IPS-15b (cell line): ENCODE measurements around the gene SHC1.

Experiments used
- H3K27me3 ChIP-seq: one replicate; pipeline ENCODE4 v1.6.1; 2013; ENCODE audit warnings: low read length; ENCODE audit not compliant: control insufficient read depth, insufficient read depth
- H3K36me3 ChIP-seq: one replicate; pipeline ENCODE4 v1.6.1; 2013; ENCODE audit warnings: low read length; ENCODE audit not compliant: control insufficient read depth, insufficient read depth
- H3K4me1 ChIP-seq: one replicate; pipeline ENCODE4 v1.6.1; 2013; ENCODE audit warnings: mild to moderate bottlenecking, low read length; ENCODE audit not compliant: control insufficient read depth, insufficient read depth
- H3K4me3 ChIP-seq: one replicate; pipeline ENCODE4 v1.5.1; 2013; ENCODE audit warnings: low read depth, low read length
- H3K9ac ChIP-seq: one replicate; pipeline ENCODE4 v1.6.1; 2013; ENCODE audit warnings: low read depth, mild to moderate bottlenecking, low read length
- H3K9me3 ChIP-seq: one replicate; pipeline ENCODE4 v1.6.1; 2013; ENCODE audit warnings: mild to moderate bottlenecking, low read length; ENCODE audit not compliant: control insufficient read depth, insufficient read depth

The SHC1 gene

DNA sequence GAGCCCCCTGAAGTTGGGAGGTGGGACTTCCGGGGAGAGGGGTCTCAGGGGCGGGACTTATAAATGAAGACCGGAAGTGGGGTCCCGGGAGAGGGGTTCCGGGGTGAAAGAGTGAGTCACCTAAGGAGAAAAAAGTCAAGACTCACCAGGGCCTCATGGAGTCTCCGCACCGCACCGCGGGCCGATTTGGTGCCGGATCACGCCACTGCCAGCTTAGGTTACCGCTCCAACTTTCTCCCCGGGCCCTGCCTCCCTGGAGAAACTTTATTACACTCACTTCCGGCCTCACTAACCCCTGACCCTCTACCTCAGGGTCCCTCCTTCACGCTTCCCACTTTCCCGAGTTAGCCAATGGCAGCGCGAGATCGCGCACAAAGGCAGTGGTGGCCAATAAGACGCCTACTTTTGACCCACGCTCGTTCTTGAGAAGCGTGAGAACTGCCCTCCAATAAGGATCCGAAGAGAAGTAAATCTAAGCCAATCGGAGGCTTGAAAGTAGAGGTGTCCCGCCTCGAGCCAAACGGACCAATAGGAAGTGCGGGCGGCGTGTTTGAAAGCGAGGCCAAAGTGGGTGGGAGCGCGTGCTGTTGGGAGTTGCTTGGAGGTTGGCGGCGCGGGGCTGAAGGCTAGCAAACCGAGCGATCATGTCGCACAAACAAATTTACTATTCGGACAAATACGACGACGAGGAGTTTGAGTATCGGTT is 3.7 kb upstream of the SHC1 start, which contains the start of gene CKS1B:
Gene CKS1B, plus strand, starts transcription at position 580 of the 706 bp plus-strand sequence. Its CDS starts 65 bp downstream, at position 645.
- H3K4me1 ChIP-seq: peaks cover 13% of the 10 kb centered on the region
- no peaks in the 10 kb centered on the region for H3K9me3 ChIP-seq
- peak within 1 kb of the TSS; percentile 90 for H3K9ac ChIP-seq
- peaks cover 6% of the 10 kb centered on the region for H3K36me3 ChIP-seq
- peak within 1 kb of the TSS; percentile 78 for H3K4me3 ChIP-seq
- H3K27me3 ChIP-seq: no peaks in the 10 kb centered on the region

DNA sequence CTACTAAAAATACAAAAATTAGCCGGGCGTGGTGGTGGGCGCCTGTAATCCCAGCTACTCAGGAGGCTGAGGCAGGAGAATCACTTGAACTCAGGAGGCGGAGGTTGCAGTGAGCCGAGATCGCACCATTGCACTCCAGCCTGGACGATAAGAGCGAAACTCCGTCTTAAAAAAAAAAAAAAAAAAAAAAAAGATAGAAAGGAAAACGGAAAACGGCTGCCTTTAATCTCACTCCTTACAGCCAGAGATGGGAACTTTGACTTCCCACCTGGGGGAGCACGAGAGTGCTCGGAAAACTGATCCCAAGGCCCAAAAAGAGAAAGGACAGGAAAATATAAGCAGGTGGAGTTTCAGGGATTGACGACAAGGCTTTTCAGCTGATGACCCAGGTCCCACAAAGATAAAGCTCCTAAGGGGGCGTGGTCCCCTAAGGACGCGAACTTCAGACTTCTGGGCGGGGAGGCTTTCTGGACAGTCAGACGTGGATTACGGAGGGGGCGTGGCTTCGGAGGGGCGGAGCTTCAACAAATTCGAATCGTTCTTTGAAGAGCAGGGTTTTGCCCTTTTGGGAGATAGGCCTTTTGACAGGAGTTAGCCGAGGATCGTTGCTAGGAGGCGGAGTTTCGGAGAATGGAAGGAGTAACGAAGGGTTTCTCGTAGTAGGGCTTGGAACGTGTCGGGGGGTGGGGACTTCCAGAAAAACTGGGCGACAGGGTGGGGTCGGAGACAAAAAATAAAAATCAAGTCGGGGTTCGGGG is 3.0 kb upstream of the SHC1 start:
- H3K9me3 ChIP-seq: no peaks in the 10 kb centered on the region
- peak overlapping the region; percentile 78 for H3K4me3 ChIP-seq
- H3K27me3 ChIP-seq: no peaks in the 10 kb centered on the region
- H3K36me3 ChIP-seq: peaks cover 6% of the 10 kb centered on the region
- H3K4me1 ChIP-seq: peaks cover 13% of the 10 kb centered on the region
- H3K9ac ChIP-seq: peak overlapping the region; percentile 90

DNA sequence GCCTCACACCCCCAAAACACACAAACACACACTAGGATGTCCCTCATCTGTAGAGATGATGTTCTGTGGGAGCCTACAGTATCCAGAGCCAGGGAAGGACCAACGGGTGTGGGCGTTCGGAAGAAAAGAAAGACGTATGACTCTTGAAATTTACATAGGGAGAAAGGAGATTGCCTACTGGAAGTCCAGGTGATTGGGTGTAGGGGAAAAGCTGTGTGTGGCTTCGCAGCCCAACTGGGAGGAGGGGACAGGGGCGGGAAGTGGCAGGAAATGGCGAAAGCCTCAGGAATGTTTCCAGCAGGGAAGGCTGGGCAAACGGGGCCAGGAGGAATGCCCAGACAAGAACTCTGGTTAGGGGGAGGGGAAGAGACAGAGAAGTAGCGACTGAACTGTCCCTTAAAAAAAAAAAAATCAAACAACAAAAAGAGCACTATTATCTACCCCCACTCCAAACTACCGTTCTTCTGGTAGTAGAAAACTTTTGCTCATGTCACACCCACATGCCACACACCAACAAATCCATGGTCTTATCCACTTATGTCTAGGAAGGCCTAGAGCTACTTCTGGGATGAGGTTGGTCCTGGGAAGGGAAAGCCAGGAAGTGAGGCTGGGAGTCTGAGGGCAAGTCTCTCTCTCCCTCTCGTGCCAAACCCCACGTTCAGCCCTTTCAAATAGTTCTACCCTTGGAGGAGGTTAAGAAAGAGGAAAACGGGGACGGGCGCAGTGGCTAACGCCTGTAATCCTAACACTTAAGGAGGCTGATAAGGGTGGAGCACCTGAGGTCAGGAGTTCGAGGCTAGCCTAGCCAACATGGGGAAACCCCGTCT is 2.2 kb upstream of the SHC1 start:
- no peaks in the 10 kb centered on the region for H3K27me3 ChIP-seq
- peaks cover 13% of the 10 kb centered on the region for H3K4me1 ChIP-seq
- H3K9ac ChIP-seq: peak overlapping the region; percentile 91
- H3K36me3 ChIP-seq: peaks cover 6% of the 10 kb centered on the region
- H3K4me3 ChIP-seq: peak overlapping the region; percentile 78
- H3K9me3 ChIP-seq: no peaks in the 10 kb centered on the region

DNA sequence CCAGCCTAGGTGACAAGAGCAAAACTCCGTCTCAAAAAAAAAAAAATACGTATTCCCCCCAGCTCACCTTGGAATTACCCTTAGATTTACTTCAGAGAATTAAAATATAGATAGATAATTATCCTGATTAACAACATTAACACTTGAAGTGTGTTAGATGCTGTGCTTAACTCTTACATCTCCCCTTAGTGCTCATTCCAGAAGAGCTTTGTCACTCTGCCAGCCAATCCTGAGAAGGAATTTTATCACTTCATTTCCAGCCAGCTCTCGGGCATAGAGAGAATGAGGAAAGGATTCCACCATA is 1.6 kb upstream of the SHC1 start:
- H3K9me3 ChIP-seq: no peaks in the 10 kb centered on the region
- H3K36me3 ChIP-seq: peaks cover 12% of the 10 kb centered on the region
- no peaks in the 10 kb centered on the region for H3K27me3 ChIP-seq
- peaks cover 13% of the 10 kb centered on the region for H3K4me1 ChIP-seq
- peak overlapping the region; percentile 31 for H3K4me3 ChIP-seq
- no peak overlapping the region for H3K9ac ChIP-seq

DNA sequence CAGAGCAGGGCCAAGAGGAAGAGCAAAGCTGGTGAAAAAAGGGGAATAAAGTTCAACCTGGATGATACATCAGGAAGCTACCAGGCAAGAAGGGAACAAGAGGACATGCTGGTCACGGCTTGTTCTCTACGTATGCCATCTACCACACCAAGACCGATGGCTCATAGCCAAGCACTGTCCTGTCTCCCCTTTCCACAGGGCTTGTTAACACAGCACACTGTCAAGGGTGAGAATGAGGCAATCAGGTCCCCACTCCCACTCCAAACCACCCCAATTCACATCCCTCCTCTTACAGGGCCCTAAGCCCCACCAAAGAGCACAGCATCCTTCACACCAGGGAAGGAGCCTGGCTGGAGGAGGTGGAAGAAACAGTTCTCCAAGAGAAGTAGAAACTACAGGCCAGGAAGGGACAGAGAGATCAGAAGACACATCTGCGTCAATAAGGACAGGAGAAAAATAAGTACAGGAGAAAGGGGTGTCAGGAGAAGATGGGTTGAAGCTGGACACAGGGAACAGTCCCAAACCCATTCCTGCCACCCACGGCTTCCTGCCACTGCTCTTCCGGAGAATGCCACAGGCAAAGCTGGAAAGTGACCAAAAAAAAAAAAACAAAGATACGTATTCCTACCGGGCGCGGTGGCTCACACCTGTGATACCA is 923 bp upstream of the SHC1 start:
- H3K9ac ChIP-seq: peak overlapping the region; percentile 56
- H3K36me3 ChIP-seq: peaks cover 19% of the 10 kb centered on the region
- H3K4me1 ChIP-seq: peaks cover 9% of the 10 kb centered on the region
- no peaks in the 10 kb centered on the region for H3K27me3 ChIP-seq
- H3K9me3 ChIP-seq: no peaks in the 10 kb centered on the region
- peak overlapping the region; percentile 76 for H3K4me3 ChIP-seq

DNA sequence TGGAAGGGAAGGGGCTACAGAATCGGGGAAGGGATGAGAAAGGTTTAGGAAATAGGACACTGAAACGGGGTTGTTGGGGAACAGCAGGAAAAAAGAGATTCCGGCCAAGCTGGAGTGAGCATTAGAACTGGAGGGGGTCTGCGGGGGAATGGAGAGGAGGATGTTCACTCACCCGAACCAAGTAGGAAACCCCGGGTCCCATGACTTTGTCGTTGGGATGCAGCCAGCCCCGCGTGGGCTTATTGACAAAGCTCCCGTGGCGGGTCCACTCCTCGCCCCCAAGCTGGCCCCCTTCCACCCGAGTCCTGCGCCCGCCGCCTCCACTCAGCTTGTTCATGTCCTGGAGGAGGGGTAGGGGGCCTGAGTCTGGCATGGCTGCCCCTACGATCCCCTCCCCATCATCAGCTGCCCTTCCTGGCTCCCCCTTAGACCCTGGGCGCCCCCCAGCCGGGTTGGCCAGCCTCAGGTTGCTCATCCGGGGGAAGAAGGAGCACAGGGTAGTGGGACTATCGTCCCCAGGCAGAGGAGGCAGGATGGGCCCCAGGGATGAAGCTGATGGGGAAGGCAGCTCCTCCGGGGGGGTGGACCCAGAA is 591 bp downstream of the SHC1 start:
- no peaks in the 10 kb centered on the region for H3K27me3 ChIP-seq
- peak overlapping the region; percentile 28 for H3K9ac ChIP-seq
- H3K4me1 ChIP-seq: peaks cover 7% of the 10 kb centered on the region
- H3K4me3 ChIP-seq: peak overlapping the region; percentile 76
- peaks cover 31% of the 10 kb centered on the region for H3K36me3 ChIP-seq
- H3K9me3 ChIP-seq: no peaks in the 10 kb centered on the region

DNA sequence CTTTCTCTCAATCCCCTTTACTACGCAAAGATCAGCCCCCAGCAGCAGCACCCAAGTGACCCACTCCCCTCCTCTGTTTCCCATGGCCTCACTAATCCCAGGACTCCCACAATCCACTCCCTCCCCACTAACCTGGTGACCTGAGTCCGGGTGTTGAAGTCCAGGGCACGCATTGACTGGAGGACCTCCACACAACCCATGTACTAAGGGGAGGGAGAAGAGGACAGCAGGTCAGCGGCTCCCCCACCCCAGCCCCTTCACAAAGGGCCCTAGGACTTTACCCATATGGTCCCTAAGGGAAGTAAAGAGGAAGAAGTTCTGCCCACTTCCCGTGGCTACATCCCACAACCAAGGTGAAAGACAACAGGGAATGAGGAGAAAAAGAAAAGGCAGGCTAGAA is 1.3 kb downstream of the SHC1 start:
- H3K9ac ChIP-seq: peak overlapping the region; percentile 16
- peak overlapping the region; percentile 76 for H3K4me3 ChIP-seq
- H3K4me1 ChIP-seq: peaks cover 7% of the 10 kb centered on the region
- H3K36me3 ChIP-seq: peaks cover 31% of the 10 kb centered on the region
- no peaks in the 10 kb centered on the region for H3K27me3 ChIP-seq
- no peaks in the 10 kb centered on the region for H3K9me3 ChIP-seq

DNA sequence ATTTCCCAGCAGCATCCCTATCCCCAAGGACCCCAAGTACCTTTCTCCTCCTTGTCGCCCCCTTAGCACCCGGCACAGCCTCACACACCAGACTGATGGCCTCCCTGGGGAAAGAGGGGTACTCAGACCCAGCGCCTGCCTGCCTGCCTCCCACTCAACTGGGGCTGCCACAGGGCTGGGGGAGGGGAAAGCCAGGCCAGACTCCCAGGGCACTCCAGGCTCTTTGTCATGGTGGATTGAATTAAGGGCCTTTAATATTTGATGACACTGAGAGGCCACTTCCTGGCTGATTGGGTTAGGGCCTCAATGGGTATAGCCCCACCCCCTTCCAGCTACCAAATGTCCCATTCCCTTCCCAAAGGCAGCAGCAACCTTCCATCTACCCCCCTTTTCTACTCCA is 1.8 kb downstream of the SHC1 start:
- H3K9me3 ChIP-seq: no peaks in the 10 kb centered on the region
- peaks cover 7% of the 10 kb centered on the region for H3K4me1 ChIP-seq
- H3K9ac ChIP-seq: peak overlapping the region; percentile 16
- peaks cover 36% of the 10 kb centered on the region for H3K36me3 ChIP-seq
- H3K27me3 ChIP-seq: no peaks in the 10 kb centered on the region
- peak overlapping the region; percentile 76 for H3K4me3 ChIP-seq

DNA sequence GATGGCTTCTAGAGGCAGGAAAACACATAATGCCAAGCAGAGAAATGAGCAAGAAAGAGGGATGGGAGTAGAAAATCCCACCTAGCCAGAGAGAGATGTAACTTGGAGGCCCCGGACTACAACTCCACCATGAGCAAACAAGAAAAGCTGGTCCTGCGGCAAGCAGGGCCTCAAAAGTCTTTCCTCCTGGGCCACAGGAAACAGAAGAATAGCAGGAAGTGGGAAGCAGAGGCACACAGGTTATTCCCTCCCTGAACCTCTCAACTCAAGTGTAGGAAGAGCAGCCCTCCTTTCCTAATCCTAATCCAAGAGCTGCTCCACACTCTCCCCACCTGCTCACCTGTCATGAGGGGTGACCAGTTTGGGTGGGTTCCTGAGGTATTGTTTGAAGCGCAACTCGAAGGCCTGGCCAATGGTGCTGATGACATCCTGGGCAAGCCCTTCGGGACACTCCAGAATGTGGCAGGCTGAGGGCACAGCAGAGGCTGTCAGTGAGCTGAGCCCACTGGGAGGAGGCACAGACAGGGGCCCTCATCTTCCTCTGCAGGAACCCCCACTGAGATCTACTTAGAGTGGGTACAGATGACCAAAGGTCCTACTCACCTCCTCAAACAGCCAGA is 3.1 kb downstream of the SHC1 start:
- H3K36me3 ChIP-seq: peaks cover 43% of the 10 kb centered on the region
- H3K4me3 ChIP-seq: no peak overlapping the region
- no peak overlapping the region for H3K9ac ChIP-seq
- no peaks in the 10 kb centered on the region for H3K9me3 ChIP-seq
- peaks cover 7% of the 10 kb centered on the region for H3K4me1 ChIP-seq
- H3K27me3 ChIP-seq: no peaks in the 10 kb centered on the region

DNA sequence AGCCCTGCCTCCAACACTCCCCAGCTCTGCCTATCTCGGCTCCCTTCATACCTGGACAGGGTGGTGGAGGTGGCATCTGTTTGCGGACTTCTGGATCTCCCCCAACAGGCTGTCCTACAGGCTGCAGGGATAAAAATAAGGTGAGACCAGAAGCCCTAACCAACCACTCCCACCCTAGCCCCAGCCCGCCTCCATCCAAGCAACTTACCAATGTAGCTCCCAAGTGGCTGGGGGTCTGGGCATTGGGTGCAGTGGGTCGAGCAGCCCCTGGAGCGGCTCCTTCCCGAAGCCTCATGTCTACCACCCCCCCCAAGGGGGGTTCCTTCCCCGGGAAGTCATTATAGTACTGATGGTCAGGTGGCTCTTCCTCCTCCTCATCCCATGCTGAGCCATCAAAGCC is 4.4 kb downstream of the SHC1 start:
- H3K9me3 ChIP-seq: no peaks in the 10 kb centered on the region
- peaks cover under 1% of the 10 kb centered on the region for H3K4me1 ChIP-seq
- no peak overlapping the region for H3K9ac ChIP-seq
- H3K4me3 ChIP-seq: no peak overlapping the region
- peaks cover 43% of the 10 kb centered on the region for H3K36me3 ChIP-seq
- H3K27me3 ChIP-seq: no peaks in the 10 kb centered on the region

DNA sequence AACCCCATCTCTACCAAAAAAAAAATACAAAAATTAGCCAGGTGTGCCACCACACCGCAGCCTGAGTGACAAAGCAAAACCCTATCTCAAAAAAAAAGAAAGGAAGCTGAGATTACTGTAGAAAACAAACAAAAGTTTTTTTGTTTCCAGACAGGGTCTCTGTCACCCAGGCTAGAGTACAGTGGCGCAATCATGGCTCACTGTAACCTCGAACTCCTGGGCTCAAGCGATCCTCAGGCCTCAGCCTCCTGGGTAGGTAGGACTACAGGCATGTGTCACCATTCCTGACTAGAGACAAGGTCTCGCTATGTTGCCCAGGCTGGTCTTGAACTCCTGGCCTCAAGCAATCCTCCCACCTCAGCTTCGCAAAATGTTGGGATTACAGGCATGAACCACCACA is 6.2 kb downstream of the SHC1 start:
- Histone ChIP-seq H3K9ac (no peak overlapping the region), H3K27me3 (no peaks in the 10 kb centered on the region), H3K36me3 (peaks cover 47% of the 10 kb centered on the region), H3K4me3 (no peak overlapping the region), H3K4me1 (peaks cover 5% of the 10 kb centered on the region), H3K9me3 (no peaks in the 10 kb centered on the region)
